SJCRH30 (cell line): ENCODE results near the gene TRPV5. TPM values are rescaled to one million over a fixed set of nuclear protein-coding genes. Genes with fewer than 3 reads are reported as not detected.

Source experiments
- DNase-seq, 2 experiments: peaks; one replicate each; pipeline ENCODE4 v3.0.0-alpha.2; 2015 to 2020
- H3K27ac ChIP-seq: fragments of 250-450 bp; sonication (Bioruptor Pico); 2 replicates; pipeline ENCODE4 v1.5.1; 2020; ENCODE audit warnings: mild to moderate bottlenecking, moderate library complexity
- H3K27me3 ChIP-seq: fragments of 250-450 bp; sonication (Bioruptor Pico); 2 replicates; pipeline ENCODE4 v1.5.1; 2020; ENCODE audit warnings: mild to moderate bottlenecking, moderate library complexity
- H3K36me3 ChIP-seq: fragments of 250-450 bp; sonication (Bioruptor Pico); 2 replicates; pipeline ENCODE4 v1.5.1; 2020; ENCODE audit warnings: mild to moderate bottlenecking, moderate library complexity
- H3K4me1 ChIP-seq: fragments of 250-450 bp; sonication (Bioruptor Pico); 2 replicates; pipeline ENCODE4 v1.5.1; 2020; ENCODE audit warnings: mild to moderate bottlenecking, moderate library complexity
- H3K4me3 ChIP-seq: fragments of 250-450 bp; sonication (Bioruptor Pico); 2 replicates; pipeline ENCODE4 v1.5.1; 2020; ENCODE audit warnings: mild to moderate bottlenecking, moderate library complexity
- H3K9me3 ChIP-seq: fragments of 250-450 bp; sonication (Bioruptor Pico); replicated peaks from 2 replicates; pipeline ENCODE4 v1.5.1; 2020; ENCODE audit warnings: mild to moderate bottlenecking, moderate library complexity
- total RNA-seq: library from RNA; depleted of rRNA; stranded (reverse); fragments of >200 nt; shearing (Covaris generic); gene quantifications from 2 replicates; pipeline ENCODE4 v1.2.3, GENCODE V29; 2014

TRPV5 gene
- total RNA-seq, 1 experiment from 2014 or later, result not detected

- H3K4me3 ChIP-seq, result no peak overlapping the region
- H3K27ac ChIP-seq, result no peak overlapping the region
- peaks cover 7% of the 10 kb centered on the region; the same call in 1 of the 2 replicates for H3K9me3 ChIP-seq
- H3K4me1 ChIP-seq, result no peaks in the 10 kb centered on the region
- DNase-seq, result peak in 1 of 2 experiments; percentile 9
- peaks cover 11% of the 10 kb centered on the region for H3K27me3 ChIP-seq
- no peaks in the 10 kb centered on the region for H3K36me3 ChIP-seq
Observed at GRCh38 chr7:142908921-142909890, 24.3 kb downstream of the TRPV5 start.

- no peaks in the 10 kb centered on the region for H3K36me3 ChIP-seq
- H3K27ac ChIP-seq, result no peak overlapping the region
- peaks cover 7% of the 10 kb centered on the region; the same call in 1 of the 2 replicates for H3K9me3 ChIP-seq
- no peak overlapping the region for H3K4me3 ChIP-seq
- H3K27me3 ChIP-seq, result peaks cover 11% of the 10 kb centered on the region
- DNase-seq, result no peak
- no peaks in the 10 kb centered on the region for H3K4me1 ChIP-seq
Observed at GRCh38 chr7:142908290-142908689, 25.3 kb downstream of the TRPV5 start.

DNA sequence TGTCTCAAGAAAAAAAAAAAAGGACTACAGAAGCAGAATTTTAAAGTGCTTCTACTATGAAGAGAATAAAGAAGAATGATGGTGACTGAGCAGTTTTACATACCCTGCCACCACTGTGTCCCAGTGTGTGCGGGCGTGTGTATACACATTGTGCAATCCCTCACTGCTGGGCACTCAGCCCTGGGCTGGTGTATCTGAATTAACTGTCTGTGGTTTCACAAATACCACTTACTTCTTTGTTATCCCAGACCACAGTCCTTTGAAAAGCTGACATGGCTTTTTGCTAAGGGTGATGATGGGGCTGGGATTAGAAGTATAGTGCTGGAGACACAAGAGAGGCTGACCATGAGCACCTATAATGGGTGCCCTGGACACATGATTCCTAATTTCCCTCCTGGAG lies 26.9 kb downstream of the TRPV5 start:
- H3K27ac ChIP-seq, result no peak overlapping the region
- H3K27me3 ChIP-seq, result peaks cover 11% of the 10 kb centered on the region
- no peaks in the 10 kb centered on the region for H3K36me3 ChIP-seq
- no peak for DNase-seq
- H3K9me3 ChIP-seq, result peaks cover 7% of the 10 kb centered on the region; the same call in 1 of the 2 replicates
- no peaks in the 10 kb centered on the region for H3K4me1 ChIP-seq
- no peak overlapping the region for H3K4me3 ChIP-seq

- DNase-seq, result no peak
- Histone ChIP-seq H3K4me1 (no peaks in the 10 kb centered on the region), H3K27ac (no peak overlapping the region), H3K9me3 (peaks cover 7% of the 10 kb centered on the region; the same call in 1 of the 2 replicates), H3K27me3 (peaks cover 2% of the 10 kb centered on the region; the same call in 1 of the 2 replicates), H3K36me3 (no peaks in the 10 kb centered on the region), H3K4me3 (no peak overlapping the region)
Observed at GRCh38 chr7:142905759-142906158, 27.8 kb downstream of the TRPV5 start.

GRCh38 chr7:142904128-142904527 lies 29.4 kb downstream of the TRPV5 start:
- no peak overlapping the region for H3K27ac ChIP-seq

DNA sequence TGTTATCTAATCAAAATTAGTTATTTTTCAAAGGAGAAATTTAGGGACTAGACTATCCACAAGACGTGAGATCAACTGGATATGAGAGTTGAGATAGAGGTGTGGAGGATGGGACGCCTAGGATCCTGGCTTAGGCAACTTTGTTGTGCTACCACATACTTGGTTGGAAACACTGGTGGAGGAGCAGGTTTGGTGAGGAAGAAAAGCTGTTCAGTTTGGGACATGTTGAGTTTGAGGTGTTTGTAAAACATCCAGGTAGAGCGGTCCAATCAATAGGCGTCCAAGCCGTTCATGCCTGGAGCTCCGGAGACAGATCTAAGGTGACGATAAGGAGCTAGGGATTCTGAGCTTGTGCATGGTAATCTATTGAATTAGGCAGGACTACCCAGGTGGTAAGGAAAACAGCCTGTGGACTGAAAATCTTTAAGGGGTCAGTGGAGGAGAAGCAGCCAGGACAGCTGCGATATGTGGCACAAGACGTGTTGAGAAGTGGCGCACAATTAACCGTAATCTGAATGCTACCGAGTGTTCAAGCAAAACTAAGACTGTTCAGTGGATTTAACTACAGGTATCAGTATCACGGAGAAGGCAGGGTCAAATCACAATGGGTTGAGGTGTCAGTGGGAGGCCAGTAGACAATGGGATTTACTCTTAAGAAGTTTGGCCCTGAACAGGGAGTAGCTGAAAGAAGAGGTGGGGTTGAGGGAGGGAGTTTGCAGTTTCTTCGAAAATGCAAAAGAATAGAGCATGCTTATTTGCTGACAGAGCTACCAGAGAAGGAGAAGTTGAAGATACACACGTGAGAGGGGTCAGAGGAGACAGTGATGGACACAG lies 31.9 kb downstream of the TRPV5 start:
- Histone ChIP-seq H3K27ac (no peak overlapping the region), H3K27me3 (no peaks in the 10 kb centered on the region; the same call in 1 of the 2 replicates), H3K9me3 (peaks cover 7% of the 10 kb centered on the region; the same call in 1 of the 2 replicates), H3K36me3 (no peaks in the 10 kb centered on the region), H3K4me3 (no peak overlapping the region), H3K4me1 (no peaks in the 10 kb centered on the region)
- DNase-seq, result no peak

More at GRCh38 chr7:142904128-142904527, 29.4 kb downstream of the TRPV5 start:
- no peak overlapping the region for H3K4me3 ChIP-seq
- DNase-seq, result no peak
- H3K9me3 ChIP-seq, result peaks cover 7% of the 10 kb centered on the region; the same call in 1 of the 2 replicates
- H3K36me3 ChIP-seq, result no peaks in the 10 kb centered on the region
- no peaks in the 10 kb centered on the region for H3K4me1 ChIP-seq
- no peaks in the 10 kb centered on the region for H3K27me3 ChIP-seq

- no peaks in the 10 kb centered on the region for H3K9me3 ChIP-seq
- no peak overlapping the region for H3K4me3 ChIP-seq
- no peaks in the 10 kb centered on the region for H3K4me1 ChIP-seq
- no peak for DNase-seq
- peaks cover 3% of the 10 kb centered on the region; the same call in 1 of the 2 replicates for H3K27me3 ChIP-seq
- no peak overlapping the region for H3K27ac ChIP-seq
- H3K36me3 ChIP-seq, result no peaks in the 10 kb centered on the region
Observed at GRCh38 chr7:142899661-142900060, 33.9 kb downstream of the TRPV5 start.

GRCh38 chr7:142898377-142899170 lies 35.0 kb downstream of the TRPV5 start:
- H3K27me3 ChIP-seq, result peaks cover 3% of the 10 kb centered on the region; the same call in 1 of the 2 replicates
- no peaks in the 10 kb centered on the region for H3K4me1 ChIP-seq
- H3K9me3 ChIP-seq, result no peaks in the 10 kb centered on the region
- H3K4me3 ChIP-seq, result no peak overlapping the region
- H3K27ac ChIP-seq, result no peak overlapping the region
- no peaks in the 10 kb centered on the region for H3K36me3 ChIP-seq
- DNase-seq, result no peak

DNA sequence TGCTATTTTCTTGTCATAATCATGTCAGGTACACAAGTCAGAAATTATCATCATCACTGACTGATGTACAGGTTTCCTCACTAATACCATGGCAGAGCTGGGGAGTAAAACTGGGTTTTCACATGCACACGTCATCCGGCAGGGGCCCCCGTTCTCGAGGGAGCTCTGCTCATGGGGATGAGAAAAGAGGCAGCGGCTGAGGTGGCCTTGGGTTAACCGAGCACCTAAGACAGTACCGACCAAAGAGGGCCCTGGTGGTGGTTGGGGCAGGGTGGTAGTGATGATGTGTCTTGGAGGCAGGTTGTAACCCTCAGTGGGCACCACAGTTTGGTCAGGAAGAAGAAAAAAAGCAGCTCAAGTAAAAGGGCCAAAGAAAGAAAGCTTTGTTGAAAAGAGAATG lies 35.9 kb downstream of the TRPV5 start:
- Histone ChIP-seq H3K9me3 (no peaks in the 10 kb centered on the region), H3K4me1 (no peaks in the 10 kb centered on the region), H3K27ac (no peak overlapping the region), H3K27me3 (peaks cover 3% of the 10 kb centered on the region; the same call in 1 of the 2 replicates), H3K36me3 (no peaks in the 10 kb centered on the region), H3K4me3 (no peak overlapping the region)
- DNase-seq, result no peak

DNA sequence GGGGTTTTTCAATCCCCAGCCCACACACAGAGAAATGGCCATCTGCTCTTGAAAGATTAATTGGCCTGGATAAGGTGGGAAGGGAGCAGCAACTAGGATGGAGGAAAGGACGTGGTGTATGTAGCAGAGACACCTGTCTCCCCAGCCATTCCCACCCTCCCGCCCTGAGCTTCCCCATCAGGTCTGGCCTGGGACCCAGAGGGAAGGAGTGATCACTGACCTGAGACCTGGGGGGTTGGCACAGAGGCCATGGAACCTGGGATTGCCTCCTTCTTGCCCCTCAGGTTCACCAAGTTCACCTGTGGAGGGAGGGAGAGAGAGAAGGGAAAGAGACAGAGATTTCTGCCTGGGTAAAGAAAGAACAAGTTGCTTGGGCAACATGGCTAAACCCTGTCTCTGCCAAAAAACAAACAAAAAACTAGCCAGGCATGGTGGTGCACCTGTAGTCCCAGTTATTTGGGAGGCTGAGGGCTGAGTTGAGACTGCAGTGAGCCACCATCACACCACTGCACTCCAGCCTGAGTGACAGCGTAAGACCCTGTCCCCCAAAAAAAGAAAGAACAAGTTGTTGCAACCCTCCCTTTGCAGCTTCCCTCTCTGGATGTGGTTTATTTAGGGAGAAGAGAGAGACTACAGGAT lies 36.7 kb downstream of the TRPV5 start:
- H3K4me1 ChIP-seq, result no peaks in the 10 kb centered on the region
- no peak overlapping the region for H3K27ac ChIP-seq
- H3K4me3 ChIP-seq, result no peak overlapping the region
- H3K9me3 ChIP-seq, result no peaks in the 10 kb centered on the region
- H3K27me3 ChIP-seq, result peaks cover 3% of the 10 kb centered on the region; the same call in 1 of the 2 replicates
- DNase-seq, result no peak
- no peaks in the 10 kb centered on the region for H3K36me3 ChIP-seq

DNA sequence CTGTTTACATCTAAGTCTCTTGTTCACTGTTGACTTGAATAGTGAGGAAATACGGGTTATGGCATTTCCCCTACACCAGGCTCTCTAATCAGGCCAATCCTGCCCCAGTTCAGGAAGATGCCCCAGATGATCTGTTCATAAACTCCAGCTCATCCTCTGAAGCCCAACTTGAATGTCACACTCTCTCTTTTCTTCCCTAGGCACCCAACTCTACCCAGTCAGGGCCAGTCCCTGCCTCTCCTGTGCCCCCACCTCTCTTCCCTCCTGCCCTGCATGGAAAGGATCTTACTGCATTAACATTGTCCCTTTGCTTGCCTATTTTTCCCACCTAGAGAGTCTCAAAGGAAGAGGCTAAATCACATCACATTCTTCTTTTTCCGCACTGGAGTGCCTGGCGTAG lies 37.4 kb downstream of the TRPV5 start:
- Histone ChIP-seq H3K36me3 (no peaks in the 10 kb centered on the region), H3K27ac (no peak overlapping the region), H3K9me3 (no peaks in the 10 kb centered on the region), H3K4me1 (no peaks in the 10 kb centered on the region), H3K4me3 (no peak overlapping the region), H3K27me3 (peaks cover 3% of the 10 kb centered on the region; the same call in 1 of the 2 replicates)
- no peak for DNase-seq

DNA sequence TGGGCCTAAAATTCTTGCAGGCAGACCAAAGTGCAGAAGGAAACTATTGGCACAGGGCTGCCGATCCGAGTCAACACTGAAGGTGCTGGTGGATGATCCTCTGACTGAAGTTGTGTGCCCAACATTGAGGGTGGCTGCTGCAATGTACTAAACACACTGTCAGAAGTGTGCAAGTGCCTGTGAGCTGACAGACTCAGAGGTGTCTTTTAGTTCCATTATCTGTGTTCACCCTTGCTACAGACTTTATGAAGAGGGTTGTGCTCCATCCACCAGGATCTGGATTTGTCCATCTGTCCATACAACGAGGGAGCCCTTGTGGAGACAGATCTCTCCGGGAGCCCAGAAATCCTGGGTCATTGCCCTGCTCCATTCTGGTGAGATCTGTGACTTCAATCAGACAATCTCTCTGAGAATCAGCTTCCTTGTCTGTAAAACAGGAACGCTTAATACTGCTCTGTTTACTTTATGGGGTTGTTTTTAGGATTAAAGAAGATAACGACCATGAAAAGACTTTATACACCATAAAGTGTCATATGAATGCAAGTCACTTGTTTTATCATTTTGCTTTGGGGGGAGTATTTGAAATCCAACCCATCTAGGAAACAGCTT lies 38.5 kb downstream of the TRPV5 start:
- no peak overlapping the region for H3K4me3 ChIP-seq
- no peak for DNase-seq
- H3K36me3 ChIP-seq, result no peaks in the 10 kb centered on the region
- no peaks in the 10 kb centered on the region for H3K4me1 ChIP-seq
- no peaks in the 10 kb centered on the region for H3K9me3 ChIP-seq
- H3K27ac ChIP-seq, result no peak overlapping the region
- peaks cover 3% of the 10 kb centered on the region; the same call in 1 of the 2 replicates for H3K27me3 ChIP-seq
